Smooth muscle cell of the brain vasculature (primary cell): Measurements from ENCODE around the gene SIRT3.
"Not testable (repeated sequence)": the region's sequence is repeated elsewhere in the genome, so short reads cannot be mapped to it uniquely, and the experiment has no call there.

Source experiments
- DNase-seq: peaks from one replicate; pipeline ENCODE4 v3.0.0-alpha.2; 2012; ENCODE audit warnings: low read depth, low spot score

SIRT3 gene

GRCh38 chr11:240315-240714, 4.2 kb upstream of the SIRT3 start:
- no peak for DNase-seq

- not testable (repeated sequence) for DNase-seq
These were observed 2.2 kb upstream of the SIRT3 start for GRCh38 chr11:238346-238745.

- peak; percentile 62 for DNase-seq
These were observed 929 bp upstream of the SIRT3 start, which contains the start of gene PSMD13 for GRCh38 chr11:236774-237767. Gene PSMD13 (plus strand): TSS chr11:236976. CDS start chr11:237050, 74 bp downstream.

GRCh38 chr11:235609-235996, 539 bp downstream of the SIRT3 start:
- DNase-seq: no peak

GRCh38 chr11:235180-235579, 962 bp downstream of the SIRT3 start:
- DNase-seq: no peak

GRCh38 chr11:232783-233565, 3.2 kb downstream of the SIRT3 start:
- DNase-seq: no peak

- DNase-seq: no peak
These were observed 5.7 kb downstream of the SIRT3 start for GRCh38 chr11:230431-230830.

- no peak for DNase-seq
These were observed 8.2 kb downstream of the SIRT3 start for GRCh38 chr11:227824-228379.

- no peak for DNase-seq
These were observed 10.2 kb downstream of the SIRT3 start for GRCh38 chr11:225734-226453.

- DNase-seq: no peak
These were observed 11.7 kb downstream of the SIRT3 start for GRCh38 chr11:224424-224823.

- no peak for DNase-seq
These were observed 12.3 kb downstream of the SIRT3 start for GRCh38 chr11:223884-224283.

GRCh38 chr11:223026-223789, 12.9 kb downstream of the SIRT3 start:
- DNase-seq: no peak

- DNase-seq: no peak
These were observed 13.9 kb downstream of the SIRT3 start for GRCh38 chr11:221998-222789.

GRCh38 chr11:221539-221938, 14.6 kb downstream of the SIRT3 start:
- DNase-seq: no peak

- not testable (repeated sequence) for DNase-seq
These were observed 15.4 kb downstream of the SIRT3 start for GRCh38 chr11:220641-221215.

- DNase-seq: no peak
These were observed 17.1 kb downstream of the SIRT3 start for GRCh38 chr11:218815-219593.

- DNase-seq: no peak
These were observed 18.4 kb downstream of the SIRT3 start for GRCh38 chr11:217704-218103.

GRCh38 chr11:216081-216974, 19.8 kb downstream of the SIRT3 start:
- no peak for DNase-seq
